Fibroblast of skin of abdomen (primary cell): ENCODE measurements around the gene SPTAN1.
A peak's percentile ranks its signal among the peaks of the same experiment; 100 is the strongest.
"Not testable (repeated sequence)": the region's sequence is repeated elsewhere in the genome, so short reads cannot be mapped to it uniquely, and the experiment has no call there.

Experiments used
- DNase-seq: peaks from one replicate; pipeline ENCODE4 v3.0.0-alpha.2; 2013

SPTAN1 gene

GRCh38 chr9:128553728-128554127 lies 1.3 kb downstream of the SPTAN1 start:
- DNase-seq = peak; percentile 70

GRCh38 chr9:128554155-128554862 lies 1.9 kb downstream of the SPTAN1 start:
- peak; percentile 89 for DNase-seq

GRCh38 chr9:128555180-128555721 lies 2.9 kb downstream of the SPTAN1 start:
- DNase-seq = peak; percentile 64

- DNase-seq = no peak
Observed at GRCh38 chr9:128556276-128556675, 3.9 kb downstream of the SPTAN1 start.

GRCh38 chr9:128556926-128557634 lies 4.7 kb downstream of the SPTAN1 start:
- no peak for DNase-seq

GRCh38 chr9:128558431-128559310 lies 6.3 kb downstream of the SPTAN1 start:
- peak; percentile 88 for DNase-seq

- no peak for DNase-seq
Observed at GRCh38 chr9:128565578-128565977, 13.2 kb downstream of the SPTAN1 start.

GRCh38 chr9:128568470-128569078 lies 16.2 kb downstream of the SPTAN1 start:
- DNase-seq = no peak

- no peak for DNase-seq
Observed at GRCh38 chr9:128575469-128575868, 23.1 kb downstream of the SPTAN1 start.

GRCh38 chr9:128575916-128576315 lies 23.5 kb downstream of the SPTAN1 start:
- no peak for DNase-seq

GRCh38 chr9:128577206-128577605 lies 24.8 kb downstream of the SPTAN1 start:
- no peak for DNase-seq

- no peak for DNase-seq
Observed at GRCh38 chr9:128579194-128579593, 26.8 kb downstream of the SPTAN1 start.

- no peak for DNase-seq
Observed at GRCh38 chr9:128580731-128581130, 28.3 kb downstream of the SPTAN1 start.

- DNase-seq = not testable (repeated sequence)
Observed at GRCh38 chr9:128585155-128585554, 32.8 kb downstream of the SPTAN1 start.

GRCh38 chr9:128586934-128587333 lies 34.5 kb downstream of the SPTAN1 start:
- not testable (repeated sequence) for DNase-seq

- no peak for DNase-seq
Observed at GRCh38 chr9:128587453-128587852, 35.1 kb downstream of the SPTAN1 start.

- DNase-seq = no peak
Observed at GRCh38 chr9:128588581-128589233, 36.3 kb downstream of the SPTAN1 start.

- no peak for DNase-seq
Observed at GRCh38 chr9:128593039-128593438, 40.7 kb downstream of the SPTAN1 start.

- DNase-seq = no peak
Observed at GRCh38 chr9:128593856-128594255, 41.5 kb downstream of the SPTAN1 start.

GRCh38 chr9:128595471-128595870 lies 43.1 kb downstream of the SPTAN1 start:
- no peak for DNase-seq

- DNase-seq = no peak
Observed at GRCh38 chr9:128600099-128600498, 47.7 kb downstream of the SPTAN1 start.

GRCh38 chr9:128603697-128604096 lies 51.3 kb downstream of the SPTAN1 start:
- DNase-seq = no peak
